Measurements from ENCODE around the gene POU2F1.
A peak's percentile ranks its signal among the peaks of the same experiment; 100 is the strongest.

The POU2F1 gene

GRCh38 chr1:167454894-167455785, 234.5 kb downstream of the POU2F1 start (continued):
- TF ChIP-seq ZBTB1 (tag by site-specific recombination; IDR thresholded peaks at IDR 0.05), result no peak
- TF ChIP-seq ZNF223 (tag by site-specific recombination; IDR thresholded peaks at IDR 0.05), result no peak
- peak; percentile 88 for TF ChIP-seq GLIS2 (tag by site-specific recombination; IDR thresholded peaks at IDR 0.05)
- TF ChIP-seq KLF10 (tag by site-specific recombination; IDR thresholded peaks at IDR 0.05), result no peak; the same call in 1 of the 2 replicates
- no peak for TF ChIP-seq ZNF624 (tag by site-specific recombination; IDR thresholded peaks at IDR 0.05)
- TF ChIP-seq ZNF335 (tag by site-specific recombination; conservative IDR thresholded peaks at IDR 0.05), result peak; percentile 86
- TF ChIP-seq PBX3 (CRISPR knock-in tag; IDR thresholded peaks at IDR 0.05), result peak; percentile 33; the same call in 1 of the 2 replicates
- TF ChIP-seq ZNF626 (tag by site-specific recombination; IDR thresholded peaks at IDR 0.05), result no peak
- 0 out of 2 replicates have a peak, but pooled peaks have one; percentile 29 for TF ChIP-seq INSM2 (tag by site-specific recombination; IDR thresholded peaks at IDR 0.05)
- no peak for TF ChIP-seq ZNF529 (tag by site-specific recombination; IDR thresholded peaks at IDR 0.05; ENCODE audit: insufficient replicate concordance)
- TF ChIP-seq ZNF274 (IDR thresholded peaks at IDR 0.05; ENCODE audit: low read length), result no peak
- TF ChIP-seq ZNF274 (tag by site-specific recombination; IDR thresholded peaks at IDR 0.05; ENCODE audit: borderline replicate concordance), result no peak
- TF ChIP-seq ZNF596 (tag by site-specific recombination; IDR thresholded peaks at IDR 0.05), result 0 out of 2 replicates have a peak, but pooled peaks have one; percentile 39
- TF ChIP-seq ZNF548 (tag by site-specific recombination; IDR thresholded peaks at IDR 0.05), result no peak
- peak; percentile 85 for TF ChIP-seq PATZ1 (tag by site-specific recombination; IDR thresholded peaks at IDR 0.05)
- TF ChIP-seq ZBTB20 (tag by site-specific recombination; IDR thresholded peaks at IDR 0.05), result peak; percentile 78
- TF ChIP-seq IKZF3 (tag by site-specific recombination; IDR thresholded peaks at IDR 0.05), result peak; percentile 57
- TF ChIP-seq ZNF157 (tag by site-specific recombination; IDR thresholded peaks at IDR 0.05), result no peak
- TF ChIP-seq YY2 (tag by site-specific recombination; IDR thresholded peaks at IDR 0.05), result no peak
- TF ChIP-seq ZNF791 (tag by site-specific recombination; IDR thresholded peaks at IDR 0.05), result no peak
- TF ChIP-seq ZNF488 (tag by site-specific recombination; IDR thresholded peaks at IDR 0.05), result no peak
- peak; percentile 98 for TF ChIP-seq ZBTB8A (tag by site-specific recombination; IDR thresholded peaks at IDR 0.05)
- TF ChIP-seq ZNF514 (tag by site-specific recombination; IDR thresholded peaks at IDR 0.05), result no peak
- peak; percentile 67 for TF ChIP-seq KLF8 (tag by site-specific recombination; IDR thresholded peaks at IDR 0.05)
- TF ChIP-seq ZNF148 (tag by site-specific recombination; IDR thresholded peaks at IDR 0.05; ENCODE audit: borderline replicate concordance), result no peak
- TF ChIP-seq ZNF518A (tag by site-specific recombination; conservative IDR thresholded peaks at IDR 0.05; ENCODE audit: low read depth), result no peak

Measured in HEK293 (cell line).